Heart right ventricle (tissue), 16 donors: ENCODE data around the gene MYO9A. TPM values are rescaled to one million over a fixed set of nuclear protein-coding genes. Genes with fewer than 3 reads are reported as not detected.
"Not testable (repeated sequence)": the region's sequence is repeated elsewhere in the genome, so short reads cannot be mapped to it uniquely, and the experiment has no call there.

Source experiments
- ATAC-seq, 8 donors: fragments of 200-7000 bp; cut with Tn5 transposase; one replicate each; pipeline ENCODE4 v1.9.1; 2020; ENCODE audit warnings: mild to moderate bottlenecking in 8 of 8, moderate library complexity in 8 of 8, moderate number of reproducible peaks in 1 of 8
- DNase-seq, 2 donors: peaks; one replicate each; pipeline ENCODE4 v3.0.0-alpha.2; 2020
- H3K27ac ChIP-seq, 10 donors: fragments of 200-600 bp; sonication (generic) in 2 of 10; one replicate each; pipeline versions ENCODE4 v1.5.0 to v1.8.0; 2020 to 2022; ENCODE audit warnings: mild to moderate bottlenecking in 3 of 10
- H3K27me3 ChIP-seq, 7 donors: fragments of 200-600 bp; one replicate each; pipeline ENCODE4 v1.8.0; 2021 to 2022; ENCODE audit warnings: mild to moderate bottlenecking in 2 of 7
- H3K36me3 ChIP-seq, 9 donors: fragments of 200-600 bp; sonication (generic) in 1 of 9; one replicate each; pipeline versions ENCODE4 v1.5.0 to v1.8.0; 2020 to 2022; ENCODE audit warnings: mild to moderate bottlenecking in 2 of 9
- H3K4me1 ChIP-seq, 9 donors: fragments of 200-600 bp; sonication (generic) in 1 of 9; one replicate each; pipeline versions ENCODE4 v1.5.0 to v1.8.0; 2020 to 2022; ENCODE audit warnings: mild to moderate bottlenecking in 4 of 9
- H3K4me3 ChIP-seq, 10 donors: fragments of 200-600 bp; sonication (generic) in 2 of 10; one replicate each; pipeline versions ENCODE4 v1.5.0 to v1.8.0; 2020 to 2022; ENCODE audit warnings: mild to moderate bottlenecking in 7 of 10, moderate library complexity in 2 of 10
- H3K9me3 ChIP-seq, 11 donors: fragments of 200-600 bp in 10 of 11; sonication (generic) in 2 of 11; one replicate each; pipeline versions ENCODE4 v1.5.0 to v1.8.0; 2013 to 2022; ENCODE audit warnings: mild to moderate bottlenecking in 2 of 11, control low read depth in 1 of 11, moderate library complexity in 1 of 11
- CTCF ChIP-seq, 9 donors: fragments of 200-600 bp; sonication (generic) in 2 of 9; IDR thresholded peaks; one replicate each; pipeline versions ENCODE4 v1.5.0 to v1.8.0; 2021 to 2022; ENCODE audit warnings: antibody characterized with exemption in 9 of 9, mild to moderate bottlenecking in 5 of 9, moderate library complexity in 1 of 9
- WGBS, 2 donors: extraction: QIAGEN DNeasy Blood & Tissue Kit; methylation state at CpG; one replicate each; pipeline ENCODE4 v1.1.7; 2013; ENCODE audit warnings: inconsistent platforms in 1 of 2; 5-methylcytosine and 5-hydroxymethylcytosine counted together
- intact Hi-C, 10 donors: fragments of 100-400 bp; cut with DNase I; formaldehyde crosslinking; loops; one replicate each; pipeline versions ENCODE4 v1.11.1 to v1.14.2; 2022
- polyA plus RNA-seq, 2 donors: library from polyadenylated mRNA; stranded (reverse); fragments of 200-250 nt; gene quantifications; one replicate each; pipeline ENCODE4 v1.2.3, GENCODE V29; 2013
- total RNA-seq, 10 donors: library from RNA; stranded (reverse); fragmentation: NEBNext Ultra II Directional in 3 of 10; extraction: Animal tissue kit (Norgen Biotek cat#: 25700) in 3 of 10; gene quantifications; one replicate each; pipeline versions ENCODE4 v1.2.1 to v1.2.4, GENCODE V29; 2021 to 2023
- donor health status: Arrhythmogenic right ventricular cardiomyopathy.
- donor health status: ischemic (EF 13 %, LVEDD 7.1; RV severe dilation, severe dysfunction).
- donor health status: healthy with polysubstance abuse.
- donor health status: DM: no; HTN: yes; CAD: no.
- donor health status: DM: no; HTN: no; CAD: no.
- donor health status: ischemic (EF 25% LVEDD 6.9; RV normal size, moderate dysfunction).
- donor health status: ischemic (EF 25% LVEDD 5.7; RV mildly dilated, moderate dysfunction).
- donor health status: healthy.
- donor health status: DM: yes; HTN: yes; CAD: no.
- donor health status: Ischemic cardiomyopathy.
- donor health status: ischemic (EF 35%, LVEDD 5.7; RV mildly dilated, moderate dysfunction).
- donor health status: nonischemic (EF 11% LVEDD 7.7; RV severe dilation, severe dysfunction).
- donor health status: DM: yes; HTN: yes; CAD: no.
- donor health status: PGD.
- donor health status: ischemic (EF 29% LVEDD 5.4; RV normal size, mild dysfunction).
- donor health status: nonischemic (EF 23%, LVEDD 6.1; RV moderate dilation, normal function).

The MYO9A gene
- total and polyA plus RNA-seq, 12 donors, result 3.7 to 36.9 (median 28.7) TPM

- TF ChIP-seq CTCF (IDR thresholded peaks at IDR 0.05), result no peak
- WGBS, 2 donors, result 80 to 82% methylated on average over 6 of the region's 6 CpGs
- intact Hi-C loops, result no loop called here
- Histone ChIP-seq H3K4me3 (no peak overlapping the region), H3K36me3 (peaks cover 0 to 100% (median 19%) of the 10 kb centered on the region in 9 donors), H3K27ac (no peak overlapping the region), H3K27me3 (no peaks in the 10 kb centered on the region), H3K4me1 (no peaks in the 10 kb centered on the region), H3K9me3 (no peaks in the 10 kb centered on the region)
- no peak for ATAC-seq
- DNase-seq, result no peak
Measured at GRCh38 chr15:71880276-71880675, 237.7 kb downstream of the MYO9A start.

- TF ChIP-seq CTCF (IDR thresholded peaks at IDR 0.05), result no peak
- no peaks in the 10 kb centered on the region for H3K27me3 ChIP-seq
- intact Hi-C loops, result no loop called here
- 92 to 94% methylated on average over 3 of the region's 3 CpGs for WGBS, 2 donors
- no peak overlapping the region for H3K4me3 ChIP-seq
- H3K27ac ChIP-seq, result no peak overlapping the region
- no peaks in the 10 kb centered on the region for H3K9me3 ChIP-seq
- no peaks in the 10 kb centered on the region for H3K4me1 ChIP-seq
- ATAC-seq (no peak), DNase-seq (no peak)
- peaks cover 0 to 93% (median 12%) of the 10 kb centered on the region in 9 donors for H3K36me3 ChIP-seq
Measured at GRCh38 chr15:71874245-71874644, 243.7 kb downstream of the MYO9A start.

GRCh38 chr15:71858232-71858631 is 259.7 kb downstream of the MYO9A start:
- 94 to 98% methylated on average over 4 of the region's 4 CpGs for WGBS, 2 donors
- intact Hi-C loops, H3K9me3 ChIP-seq, H3K4me1 ChIP-seq, ATAC-seq, H3K4me3 ChIP-seq, H3K27me3 ChIP-seq, H3K27ac ChIP-seq, DNase-seq: not testable (repeated sequence)
- H3K36me3 ChIP-seq, result peaks cover 0 to 64% (median 3%) of the 10 kb centered on the region in 9 donors

GRCh38 chr15:71853543-71853942 is 264.4 kb downstream of the MYO9A start:
- intact Hi-C loops, result no loop called here
- ATAC-seq (no peak), DNase-seq (no peak)
- no peaks in the 10 kb centered on the region for H3K9me3 ChIP-seq
- no peaks in the 10 kb centered on the region for H3K4me1 ChIP-seq
- H3K27me3 ChIP-seq, result no peaks in the 10 kb centered on the region
- 93 to 94% methylated on average over 1 of the region's 1 CpG for WGBS, 2 donors
- H3K36me3 ChIP-seq, result peaks cover 0 to 78% (median 25%) of the 10 kb centered on the region in 9 donors
- H3K4me3 ChIP-seq, result no peak overlapping the region
- no peak overlapping the region for H3K27ac ChIP-seq
- no peak for TF ChIP-seq CTCF (IDR thresholded peaks at IDR 0.05)

- peaks cover 0 to 98% (median 26%) of the 10 kb centered on the region in 9 donors for H3K36me3 ChIP-seq
- DNase-seq, result no peak
- H3K4me3 ChIP-seq, result no peak overlapping the region
- no peaks in the 10 kb centered on the region for H3K9me3 ChIP-seq
- peaks cover 0 to 10% (median 0%) of the 10 kb centered on the region in 9 donors for H3K4me1 ChIP-seq
- no peaks in the 10 kb centered on the region for H3K27me3 ChIP-seq
- no peak for TF ChIP-seq CTCF (IDR thresholded peaks at IDR 0.05)
- ATAC-seq, result no peak
- WGBS, 2 donors, result 73 to 75% methylated on average over 2 of the region's 2 CpGs
- no peak overlapping the region for H3K27ac ChIP-seq
- intact Hi-C loops, result no loop called here
Measured at GRCh38 chr15:71844916-71845315, 273.0 kb downstream of the MYO9A start.
